ENCODE data around the gene RTF2.
A peak's percentile ranks its signal among the peaks of the same experiment; 100 is the strongest.
"Not testable (repeated sequence)": the region's sequence is repeated elsewhere in the genome, so short reads cannot be mapped to it uniquely, and the experiment has no call there.

RTF2 gene

DNA sequence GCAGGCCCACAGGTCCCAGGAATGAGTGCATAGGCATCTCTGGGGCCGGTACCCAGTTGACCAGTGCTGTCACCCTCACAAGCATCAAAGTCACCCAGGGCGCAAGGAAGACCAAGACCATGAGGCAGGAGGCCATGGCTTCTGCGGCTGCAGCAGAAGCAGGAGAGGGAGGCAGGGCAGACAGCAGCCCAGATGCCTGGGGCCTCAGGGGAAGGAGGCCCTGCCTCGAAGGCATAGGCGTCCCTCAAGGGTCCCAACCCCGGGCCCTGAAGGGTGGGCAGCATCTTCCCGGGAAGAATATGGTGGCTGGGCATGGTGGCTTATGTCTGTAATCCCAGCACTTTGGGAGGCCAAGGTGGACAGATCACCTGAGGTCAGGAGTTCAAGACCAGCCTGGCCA is 59.1 kb downstream of the RTF2 start:
- H3K36me3 ChIP-seq (ENCODE audit: control insufficient read depth in 2 of 2, insufficient read depth in 2 of 2, low read length in 2 of 2) = no peaks in the 10 kb centered on the region
- H3K27ac ChIP-seq (ENCODE audit: low read depth in 2 of 2, low read length in 2 of 2) = no peak overlapping the region
- no peaks in the 10 kb centered on the region for H3K27me3 ChIP-seq (ENCODE audit: control insufficient read depth in 2 of 2, insufficient read depth in 2 of 2, low read length in 2 of 2)
- H3K4me1 ChIP-seq (ENCODE audit: control insufficient read depth in 2 of 2, insufficient read depth in 2 of 2, low read length in 2 of 2) = no peaks in the 10 kb centered on the region
- no peak overlapping the region for H3K9ac ChIP-seq (ENCODE audit: low read depth in 1 of 2, low read length in 2 of 2)
- H3K4me3 ChIP-seq (ENCODE audit: low read length in 2 of 2) = no peak overlapping the region
- H3K9me3 ChIP-seq (ENCODE audit: control insufficient read depth in 2 of 2, low read length in 2 of 2) = no peaks in the 10 kb centered on the region

DNA sequence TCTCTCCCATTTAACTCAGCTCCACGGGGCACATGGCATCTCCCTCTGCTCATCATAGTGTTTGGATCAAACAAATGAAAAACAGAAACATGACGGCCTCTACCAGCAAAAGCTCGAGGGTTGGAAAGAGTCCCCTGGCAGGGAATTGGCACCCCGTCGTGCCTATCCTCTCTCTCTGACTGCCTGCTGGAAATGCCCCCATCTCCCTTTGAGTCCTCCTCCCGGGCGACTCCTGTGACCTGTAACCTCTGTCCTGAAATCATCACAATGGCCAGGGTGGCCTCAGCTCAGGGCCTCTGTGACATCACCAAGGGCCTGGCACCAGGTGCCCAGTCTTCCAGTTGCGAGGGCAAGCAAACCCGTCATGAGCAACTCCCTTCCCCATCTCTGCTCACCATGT is 64.5 kb downstream of the RTF2 start, which contains the start of gene FAM209B:
Gene FAM209B, plus strand, starts transcription at position 301 of the 400 bp plus-strand sequence. Its CDS starts 96 bp downstream, at position 397.
- H3K27ac ChIP-seq (ENCODE audit: low read depth in 2 of 2, low read length in 2 of 2); H3K9ac ChIP-seq (ENCODE audit: low read depth in 1 of 2, low read length in 2 of 2); H3K9me3 ChIP-seq (ENCODE audit: control insufficient read depth in 2 of 2, low read length in 2 of 2); H3K27me3 ChIP-seq (ENCODE audit: control insufficient read depth in 2 of 2, insufficient read depth in 2 of 2, low read length in 2 of 2); H3K36me3 ChIP-seq (ENCODE audit: control insufficient read depth in 2 of 2, insufficient read depth in 2 of 2, low read length in 2 of 2); H3K4me1 ChIP-seq (ENCODE audit: control insufficient read depth in 2 of 2, insufficient read depth in 2 of 2, low read length in 2 of 2); H3K4me3 ChIP-seq (ENCODE audit: low read length in 2 of 2): not testable (repeated sequence)

DNA sequence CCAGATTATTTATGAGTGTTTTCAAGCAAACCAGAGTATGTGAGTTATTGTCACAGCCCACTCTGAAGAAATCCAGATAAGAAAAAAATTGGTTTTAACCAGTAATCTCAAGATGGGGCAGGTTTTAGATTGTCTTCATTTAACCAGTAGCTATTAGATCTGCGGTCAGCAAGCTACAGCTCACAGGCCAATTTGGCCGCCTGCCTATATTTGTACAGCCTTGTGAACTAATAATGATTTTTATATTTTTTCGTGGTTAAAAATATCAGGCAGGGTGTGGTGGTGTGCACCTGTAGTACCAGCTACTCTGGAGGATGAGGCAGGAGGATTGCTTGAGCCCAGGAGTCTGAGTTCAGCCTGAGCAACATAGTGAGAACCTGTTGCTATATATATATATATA is 69.6 kb downstream of the RTF2 start:
- Histone ChIP-seq H3K36me3 (ENCODE audit: control insufficient read depth in 2 of 2, insufficient read depth in 2 of 2, low read length in 2 of 2) (no peaks in the 10 kb centered on the region), H3K4me3 (ENCODE audit: low read length in 2 of 2) (no peak overlapping the region), H3K27me3 (ENCODE audit: control insufficient read depth in 2 of 2, insufficient read depth in 2 of 2, low read length in 2 of 2) (no peaks in the 10 kb centered on the region), H3K9ac (ENCODE audit: low read depth in 1 of 2, low read length in 2 of 2) (no peak overlapping the region), H3K4me1 (ENCODE audit: control insufficient read depth in 2 of 2, insufficient read depth in 2 of 2, low read length in 2 of 2) (no peaks in the 10 kb centered on the region), H3K27ac (ENCODE audit: low read depth in 2 of 2, low read length in 2 of 2) (no peak overlapping the region), H3K9me3 (ENCODE audit: control insufficient read depth in 2 of 2, low read length in 2 of 2) (no peaks in the 10 kb centered on the region)

DNA sequence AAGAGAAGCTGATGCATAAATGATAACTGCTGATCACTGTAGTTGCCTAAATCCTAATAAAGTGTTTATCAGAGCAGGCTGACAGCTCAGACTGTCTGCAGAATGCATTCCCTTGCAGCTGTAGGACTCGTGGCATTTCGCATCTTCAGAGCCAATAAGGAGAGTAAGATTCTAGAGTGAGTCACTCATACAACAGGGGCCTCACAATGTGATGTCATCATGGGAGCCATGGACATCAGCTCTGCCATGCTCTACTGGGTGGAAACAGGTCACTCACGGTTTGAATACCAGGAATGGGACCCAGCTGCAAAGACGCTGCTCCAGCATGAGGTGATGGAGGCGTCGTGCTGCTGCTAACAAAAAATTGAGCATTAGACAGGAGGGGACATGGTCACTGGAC is 72.0 kb downstream of the RTF2 start:
- Histone ChIP-seq H3K9me3 (ENCODE audit: control insufficient read depth in 2 of 2, low read length in 2 of 2) (no peaks in the 10 kb centered on the region), H3K36me3 (ENCODE audit: control insufficient read depth in 2 of 2, insufficient read depth in 2 of 2, low read length in 2 of 2) (no peaks in the 10 kb centered on the region), H3K9ac (ENCODE audit: low read depth in 1 of 2, low read length in 2 of 2) (no peak overlapping the region)

DNA sequence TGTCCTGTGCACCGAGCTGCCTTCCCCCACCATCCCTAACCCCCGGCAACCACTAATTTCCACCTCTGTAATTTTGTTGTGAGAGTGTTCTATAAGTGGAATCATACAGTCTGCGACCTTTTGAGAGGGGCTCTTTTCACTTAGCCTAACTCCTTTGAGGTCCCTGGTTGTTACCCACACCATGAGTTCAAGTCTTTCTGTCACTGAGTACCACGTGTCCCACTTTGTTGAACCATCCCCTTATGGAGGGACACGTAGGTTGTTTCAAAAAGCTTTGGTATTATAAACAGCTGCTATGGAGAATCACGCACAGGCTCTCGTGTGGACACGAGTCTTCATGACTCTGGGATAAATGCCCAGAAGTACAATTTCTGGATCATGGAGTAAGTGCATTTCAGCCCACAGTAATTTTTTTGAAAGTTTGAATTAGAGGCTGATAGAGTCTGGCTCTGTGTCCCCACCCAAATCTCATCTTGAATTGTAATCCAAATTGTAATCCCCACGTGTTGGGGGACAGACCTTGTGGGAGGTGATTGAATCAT is 74.1 kb downstream of the RTF2 start:
- H3K9me3 ChIP-seq (ENCODE audit: control insufficient read depth in 2 of 2, low read length in 2 of 2) = no peaks in the 10 kb centered on the region
- H3K27me3 ChIP-seq (ENCODE audit: control insufficient read depth in 2 of 2, insufficient read depth in 2 of 2, low read length in 2 of 2) = no peaks in the 10 kb centered on the region
- H3K36me3 ChIP-seq (ENCODE audit: control insufficient read depth in 2 of 2, insufficient read depth in 2 of 2, low read length in 2 of 2) = no peaks in the 10 kb centered on the region
- H3K4me3 ChIP-seq (ENCODE audit: low read length in 2 of 2) = no peak overlapping the region
- H3K4me1 ChIP-seq (ENCODE audit: control insufficient read depth in 2 of 2, insufficient read depth in 2 of 2, low read length in 2 of 2) = no peaks in the 10 kb centered on the region
- H3K27ac ChIP-seq (ENCODE audit: low read depth in 2 of 2, low read length in 2 of 2) = no peak overlapping the region
- no peak overlapping the region for H3K9ac ChIP-seq (ENCODE audit: low read depth in 1 of 2, low read length in 2 of 2)

More for the DNA sequence above, 72.0 kb downstream of the RTF2 start:
- Histone ChIP-seq H3K4me1 (ENCODE audit: control insufficient read depth in 2 of 2, insufficient read depth in 2 of 2, low read length in 2 of 2) (no peaks in the 10 kb centered on the region), H3K27me3 (ENCODE audit: control insufficient read depth in 2 of 2, insufficient read depth in 2 of 2, low read length in 2 of 2) (no peaks in the 10 kb centered on the region), H3K4me3 (ENCODE audit: low read length in 2 of 2) (no peak overlapping the region), H3K27ac (ENCODE audit: low read depth in 2 of 2, low read length in 2 of 2) (no peak overlapping the region)

DNA sequence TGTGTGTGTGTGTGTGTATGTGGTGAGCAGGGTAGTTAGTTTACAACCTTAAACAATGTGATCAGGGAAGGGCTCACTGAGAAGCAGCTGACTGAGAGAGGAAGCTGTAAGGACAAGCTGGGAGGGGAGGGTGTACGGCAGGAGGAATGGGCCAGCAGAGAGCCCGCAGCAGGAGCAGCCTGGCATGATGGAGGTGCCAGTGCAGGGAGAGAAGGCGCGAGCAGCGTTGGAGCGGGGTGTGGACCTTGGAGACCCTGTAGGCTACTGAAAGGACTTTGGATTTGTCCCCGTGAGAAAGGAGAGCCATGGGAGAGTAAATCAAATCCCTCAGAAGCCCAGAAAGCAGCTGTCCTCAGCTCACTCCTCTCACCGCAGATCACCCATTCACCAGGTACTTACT is 83.1 kb downstream of the RTF2 start:
- no peak overlapping the region for H3K4me3 ChIP-seq (ENCODE audit: low read length in 2 of 2)
- H3K4me1 ChIP-seq (ENCODE audit: control insufficient read depth in 2 of 2, insufficient read depth in 2 of 2, low read length in 2 of 2) = peaks cover 0 to 2% of the 10 kb centered on the region in 2 donors
- H3K9ac ChIP-seq (ENCODE audit: low read depth in 1 of 2, low read length in 2 of 2) = no peak overlapping the region
- no peaks in the 10 kb centered on the region for H3K36me3 ChIP-seq (ENCODE audit: control insufficient read depth in 2 of 2, insufficient read depth in 2 of 2, low read length in 2 of 2)
- H3K27ac ChIP-seq (ENCODE audit: low read depth in 2 of 2, low read length in 2 of 2) = no peak overlapping the region
- no peaks in the 10 kb centered on the region for H3K9me3 ChIP-seq (ENCODE audit: control insufficient read depth in 2 of 2, low read length in 2 of 2)
- H3K27me3 ChIP-seq (ENCODE audit: control insufficient read depth in 2 of 2, insufficient read depth in 2 of 2, low read length in 2 of 2) = no peaks in the 10 kb centered on the region

DNA sequence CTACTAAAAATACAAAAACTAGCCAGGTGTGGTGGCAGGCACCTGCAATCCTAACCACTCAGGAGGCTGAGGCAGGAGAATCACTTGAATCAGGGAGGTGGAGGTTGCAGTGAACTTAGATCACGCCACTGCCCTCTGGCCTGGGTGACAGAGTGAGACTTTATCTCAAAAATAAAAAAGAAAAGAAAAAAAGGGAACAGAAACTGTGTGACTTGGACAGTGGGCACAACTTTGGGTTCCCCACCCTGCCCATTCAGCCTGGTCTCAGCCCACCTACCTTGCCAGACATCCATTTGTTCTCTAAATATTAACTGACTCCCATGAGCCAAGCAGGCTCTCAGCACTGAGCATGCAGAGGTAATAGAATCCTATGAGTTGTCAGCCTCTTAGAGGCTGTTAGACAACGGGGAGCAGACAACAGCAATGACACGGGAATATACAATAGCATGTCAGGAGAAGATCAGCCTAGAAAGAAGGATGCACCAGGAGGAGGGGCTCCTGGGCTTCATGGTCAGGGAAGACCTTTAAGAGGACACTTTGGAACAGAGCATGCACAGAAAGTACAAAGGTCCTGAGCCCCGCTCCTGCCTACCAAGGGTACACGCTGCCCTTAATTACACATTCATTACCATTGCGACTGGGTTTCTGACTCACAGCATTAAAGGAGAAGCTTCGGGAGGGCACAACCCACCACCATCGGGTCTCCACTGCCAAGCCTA is 84.6 kb downstream of the RTF2 start:
- H3K4me1 ChIP-seq (ENCODE audit: control insufficient read depth in 2 of 2, insufficient read depth in 2 of 2, low read length in 2 of 2) = peaks cover 0 to 2% of the 10 kb centered on the region in 2 donors
- H3K9ac ChIP-seq (ENCODE audit: low read depth in 1 of 2, low read length in 2 of 2) = no peak overlapping the region
- no peak overlapping the region for H3K4me3 ChIP-seq (ENCODE audit: low read length in 2 of 2)
- no peaks in the 10 kb centered on the region for H3K27me3 ChIP-seq (ENCODE audit: control insufficient read depth in 2 of 2, insufficient read depth in 2 of 2, low read length in 2 of 2)
- H3K27ac ChIP-seq (ENCODE audit: low read depth in 2 of 2, low read length in 2 of 2) = peak overlapping the region in 1 of 2 donors; percentile 4
- H3K36me3 ChIP-seq (ENCODE audit: control insufficient read depth in 2 of 2, insufficient read depth in 2 of 2, low read length in 2 of 2) = no peaks in the 10 kb centered on the region
- no peaks in the 10 kb centered on the region for H3K9me3 ChIP-seq (ENCODE audit: control insufficient read depth in 2 of 2, low read length in 2 of 2)

DNA sequence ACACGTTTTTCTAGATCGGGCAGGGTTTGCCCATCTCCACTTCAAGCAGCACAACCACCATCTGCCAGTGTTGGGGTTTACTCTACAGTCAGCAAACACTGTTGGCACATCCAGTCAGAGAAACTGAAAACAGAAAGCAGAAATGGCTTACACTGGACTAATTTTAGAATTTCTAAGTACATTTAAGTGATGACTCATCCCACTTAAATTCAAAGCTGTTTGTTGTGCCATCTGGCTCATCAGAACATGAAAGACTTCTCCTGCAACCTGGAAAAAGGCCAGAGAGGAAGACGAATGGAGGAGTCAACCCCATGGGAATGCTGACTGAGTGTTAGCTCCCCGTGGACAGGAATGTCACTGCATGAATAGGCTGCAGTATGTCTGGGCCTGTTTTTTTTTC is 86.4 kb downstream of the RTF2 start:
- H3K27me3 ChIP-seq (ENCODE audit: control insufficient read depth in 2 of 2, insufficient read depth in 2 of 2, low read length in 2 of 2) = no peaks in the 10 kb centered on the region
- peak overlapping the region; percentile 1 to 2 for H3K27ac ChIP-seq (ENCODE audit: low read depth in 2 of 2, low read length in 2 of 2)
- H3K9me3 ChIP-seq (ENCODE audit: control insufficient read depth in 2 of 2, low read length in 2 of 2) = no peaks in the 10 kb centered on the region
- no peaks in the 10 kb centered on the region for H3K36me3 ChIP-seq (ENCODE audit: control insufficient read depth in 2 of 2, insufficient read depth in 2 of 2, low read length in 2 of 2)
- H3K4me1 ChIP-seq (ENCODE audit: control insufficient read depth in 2 of 2, insufficient read depth in 2 of 2, low read length in 2 of 2) = peaks cover 0 to 2% of the 10 kb centered on the region in 2 donors
- H3K4me3 ChIP-seq (ENCODE audit: low read length in 2 of 2) = no peak overlapping the region
- H3K9ac ChIP-seq (ENCODE audit: low read depth in 1 of 2, low read length in 2 of 2) = no peak overlapping the region

DNA sequence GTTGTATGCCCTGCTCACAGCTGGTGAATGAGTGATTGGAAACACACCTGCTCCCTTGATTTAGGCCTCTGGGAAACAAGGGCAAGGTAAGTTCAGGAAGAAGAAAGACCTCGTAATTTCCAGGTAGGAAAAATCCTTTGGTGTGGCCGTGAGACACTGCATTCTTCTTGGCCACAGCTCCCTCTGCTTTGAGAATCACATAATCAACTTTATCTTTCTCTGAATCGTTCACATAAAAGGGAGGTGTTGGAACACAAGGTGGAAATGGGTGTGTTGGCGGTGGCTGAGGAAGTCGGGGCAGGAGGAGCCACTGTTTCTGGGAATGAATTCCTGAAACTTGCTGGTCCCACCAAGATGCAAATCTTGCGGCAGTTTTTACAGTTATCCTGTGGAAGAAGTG is 90.5 kb downstream of the RTF2 start:
- Histone ChIP-seq H3K27ac (ENCODE audit: low read depth in 2 of 2, low read length in 2 of 2) (no peak overlapping the region), H3K27me3 (ENCODE audit: control insufficient read depth in 2 of 2, insufficient read depth in 2 of 2, low read length in 2 of 2) (no peaks in the 10 kb centered on the region), H3K4me1 (ENCODE audit: control insufficient read depth in 2 of 2, insufficient read depth in 2 of 2, low read length in 2 of 2) (peaks cover 0 to 2% of the 10 kb centered on the region in 2 donors), H3K9me3 (ENCODE audit: control insufficient read depth in 2 of 2, low read length in 2 of 2) (no peaks in the 10 kb centered on the region), H3K4me3 (ENCODE audit: low read length in 2 of 2) (no peak overlapping the region), H3K36me3 (ENCODE audit: control insufficient read depth in 2 of 2, insufficient read depth in 2 of 2, low read length in 2 of 2) (no peaks in the 10 kb centered on the region), H3K9ac (ENCODE audit: low read depth in 1 of 2, low read length in 2 of 2) (no peak overlapping the region)

DNA sequence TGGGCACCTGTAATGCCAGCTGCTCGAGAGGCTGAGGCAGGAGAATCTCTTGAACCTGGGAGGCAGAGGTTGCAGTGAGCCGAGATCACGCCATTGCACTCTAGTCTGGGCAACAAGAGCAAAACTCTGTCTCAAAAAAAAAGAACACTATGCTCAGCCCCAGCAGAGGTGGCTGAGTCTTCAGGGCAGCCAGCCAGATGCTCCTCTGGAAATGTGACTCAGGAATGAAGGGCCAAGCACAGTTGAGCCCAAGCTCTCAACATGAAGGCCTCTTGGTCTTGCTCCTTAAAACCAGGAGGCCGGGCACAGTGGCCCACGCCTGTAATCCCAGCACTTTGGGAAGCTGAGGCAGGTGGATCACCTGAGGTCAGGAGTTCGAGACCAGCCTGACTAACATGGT is 96.1 kb downstream of the RTF2 start:
- not testable (repeated sequence) for H3K4me3 ChIP-seq (ENCODE audit: low read length in 2 of 2); H3K4me1 ChIP-seq (ENCODE audit: control insufficient read depth in 2 of 2, insufficient read depth in 2 of 2, low read length in 2 of 2); H3K9ac ChIP-seq (ENCODE audit: low read depth in 1 of 2, low read length in 2 of 2); H3K36me3 ChIP-seq (ENCODE audit: control insufficient read depth in 2 of 2, insufficient read depth in 2 of 2, low read length in 2 of 2); H3K27ac ChIP-seq (ENCODE audit: low read depth in 2 of 2, low read length in 2 of 2); H3K27me3 ChIP-seq (ENCODE audit: control insufficient read depth in 2 of 2, insufficient read depth in 2 of 2, low read length in 2 of 2); H3K9me3 ChIP-seq (ENCODE audit: control insufficient read depth in 2 of 2, low read length in 2 of 2)

Measured in mucosa of rectum (tissue), 2 donors.